Measurements from ENCODE around the gene JMJD1C. TPM values are rescaled to one million over a fixed set of nuclear protein-coding genes. Genes with fewer than 3 reads are reported as not detected.

The JMJD1C gene
- polyA plus RNA-seq, 2 of the 4 experiments (the other 2 are of a cell fraction) = 15.9 to 47.2 TPM

DNA sequence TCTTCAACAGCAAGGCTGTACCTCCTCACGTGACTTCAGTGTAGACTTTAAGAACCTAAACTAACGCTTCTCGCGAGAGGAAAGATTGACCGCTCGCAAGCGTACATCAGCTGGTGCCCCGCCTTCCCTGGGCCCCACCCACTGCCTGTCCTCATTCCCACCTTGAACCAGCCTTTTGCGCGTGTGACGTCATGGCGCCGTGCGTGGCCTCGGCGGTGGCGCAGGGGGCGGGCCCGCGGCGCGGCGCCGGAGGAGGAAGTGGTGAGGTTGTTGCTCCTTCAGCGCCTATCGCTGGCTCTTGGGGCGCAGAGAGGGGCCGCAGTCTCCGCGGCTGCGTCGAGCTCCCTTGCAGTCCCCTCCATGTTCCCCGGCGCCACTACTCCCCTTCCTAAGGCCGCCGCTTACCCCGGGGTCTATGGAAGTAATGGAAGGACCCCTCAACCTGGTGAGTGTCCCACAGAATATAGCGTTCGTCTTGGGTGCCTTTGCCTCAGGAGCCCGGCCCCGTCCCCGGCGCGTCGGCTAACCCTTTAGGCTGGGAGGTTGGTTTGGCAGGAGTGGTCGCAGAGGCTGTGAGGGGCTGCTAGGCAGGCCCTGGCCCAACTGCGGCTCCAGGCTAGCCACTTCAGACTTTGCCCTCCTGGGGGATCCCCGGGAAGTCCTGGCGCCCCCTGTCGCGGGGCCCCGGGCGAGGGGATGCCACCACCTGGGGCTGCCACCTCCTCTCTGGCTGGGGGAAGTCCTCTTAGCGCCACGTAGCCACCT, 332.5 kb downstream of the JMJD1C start, which contains the start of gene NRBF2:
Gene NRBF2, plus strand, starts transcription at position 273 of the 765 bp plus-strand sequence. Its CDS starts 143 bp downstream, at position 416.
- ChIA-PET CTCF (interaction anchor here (0.6 to 2.0 kb wide), 9 partner anchors 10 to 696 kb away, joined by 3 to 9 read pairs (median 4); no protein-coding TSS in a partner anchor), POLR2A (interaction anchor here (0.6 to 1.4 kb wide), 12 partner anchors 9 to 700 kb away, joined by 3 to 11 read pairs (median 3); no protein-coding TSS in a partner anchor)
- TF ChIP-seq SMC3 (IDR thresholded peaks at IDR 0.05) (peak; percentile 18; the same call in 1 of the 3 replicates), ZC3H11A (IDR thresholded peaks at IDR 0.05) (no peak), NFE2L2 (conservative IDR thresholded peaks at IDR 0.05; ENCODE audit: low read length) (no peak), BCL3 (IDR thresholded peaks at IDR 0.05) (peak; percentile 93), HOXB13 (CRISPR knock-in tag; IDR thresholded peaks at IDR 0.05; ENCODE audit: low read depth) (no peak), KDM1A (IDR thresholded peaks at IDR 0.05; ENCODE audit: low read depth) (no peak), HDAC2 (IDR thresholded peaks at IDR 0.05) (no peak), EHF (CRISPR knock-in tag; IDR thresholded peaks at IDR 0.05) (no peak), TFCP2L1 (CRISPR knock-in tag; IDR thresholded peaks at IDR 0.05) (no peak), CHD2 (IDR thresholded peaks at IDR 0.05; ENCODE audit: low read length, partially characterized antibody) (peak; percentile 97), NPAS2 (CRISPR knock-in tag; IDR thresholded peaks at IDR 0.05; ENCODE audit: borderline replicate concordance) (no peak), POLR2AphosphoS2 (conservative IDR thresholded peaks at IDR 0.05; ENCODE audit: low read length) (no peak), ZSCAN20 (CRISPR knock-in tag; IDR thresholded peaks at IDR 0.05) (no peak), RCOR1 (IDR thresholded peaks at IDR 0.05; ENCODE audit: low read depth, low read length) (no peak), TP53 (CRISPR knock-in tag; IDR thresholded peaks at IDR 0.05) (no peak), ZFP36 (IDR thresholded peaks at IDR 0.05; ENCODE audit: borderline replicate concordance, partially characterized antibody) (no peak), JUNB (IDR thresholded peaks at IDR 0.05) (no peak), PHF8 (IDR thresholded peaks at IDR 0.05; ENCODE audit: borderline replicate concordance, low read depth) (peak; percentile 95), FOSL2 (IDR thresholded peaks at IDR 0.05) (no peak), FOSL2 (CRISPR knock-in tag; IDR thresholded peaks at IDR 0.05) (peak; percentile 47; the same call in 1 of the 2 replicates), KDM5A (IDR thresholded peaks at IDR 0.05) (0 out of 2 replicates have a peak, but pooled peaks have one; percentile 29), MYC (IDR thresholded peaks at IDR 0.05; ENCODE audit: borderline replicate concordance, low read length) (peak; percentile 48; the same call in 1 of the 2 replicates), BHLHE40 (IDR thresholded peaks at IDR 0.05; ENCODE audit: low read depth, low read length) (peak; percentile 59; the same call in 1 of the 2 replicates), RARB (CRISPR knock-in tag; IDR thresholded peaks at IDR 0.05) (no peak), RAD21 (conservative IDR thresholded peaks at IDR 0.05 in 1 of 2, IDR thresholded peaks at IDR 0.05 in 1 of 2) (no peak), SREBF2 (IDR thresholded peaks at IDR 0.05) (no peak), FOSB (CRISPR knock-in tag; IDR thresholded peaks at IDR 0.05) (no peak), CTCF (IDR thresholded peaks at IDR 0.05) (peak; percentile 30), POLR2A (IDR thresholded peaks at IDR 0.05; ENCODE audit: low read length) (peak; percentile 96), CBX8 (IDR thresholded peaks at IDR 0.05) (no peak; the same call in 1 of the 2 replicates), ELK1 (IDR thresholded peaks at IDR 0.05; ENCODE audit: low read depth, low read length) (no peak)
- TF ChIP-seq, protein P1, sequence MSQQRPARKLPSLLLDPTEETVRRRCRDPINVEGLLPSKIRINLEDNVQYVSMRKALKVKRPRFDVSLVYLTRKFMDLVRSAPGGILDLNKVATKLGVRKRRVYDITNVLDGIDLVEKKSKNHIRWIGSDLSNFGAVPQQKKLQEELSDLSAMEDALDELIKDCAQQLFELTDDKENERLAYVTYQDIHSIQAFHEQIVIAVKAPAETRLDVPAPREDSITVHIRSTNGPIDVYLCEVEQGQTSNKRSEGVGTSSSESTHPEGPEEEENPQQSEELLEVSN (IDR thresholded peaks at IDR 0.05; ENCODE audit: borderline replicate concordance, low read depth) = peak; percentile 80; the same call in 1 of the 2 replicates
- TF ChIP-seq, protein P2, sequence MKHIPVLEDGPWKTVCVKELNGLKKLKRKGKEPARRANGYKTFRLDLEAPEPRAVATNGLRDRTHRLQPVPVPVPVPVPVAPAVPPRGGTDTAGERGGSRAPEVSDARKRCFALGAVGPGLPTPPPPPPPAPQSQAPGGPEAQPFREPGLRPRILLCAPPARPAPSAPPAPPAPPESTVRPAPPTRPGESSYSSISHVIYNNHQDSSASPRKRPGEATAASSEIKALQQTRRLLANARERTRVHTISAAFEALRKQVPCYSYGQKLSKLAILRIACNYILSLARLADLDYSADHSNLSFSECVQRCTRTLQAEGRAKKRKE (CRISPR knock-in tag; IDR thresholded peaks at IDR 0.05; ENCODE audit: low read depth) = no peak
- TF ChIP-seq, protein P3, sequence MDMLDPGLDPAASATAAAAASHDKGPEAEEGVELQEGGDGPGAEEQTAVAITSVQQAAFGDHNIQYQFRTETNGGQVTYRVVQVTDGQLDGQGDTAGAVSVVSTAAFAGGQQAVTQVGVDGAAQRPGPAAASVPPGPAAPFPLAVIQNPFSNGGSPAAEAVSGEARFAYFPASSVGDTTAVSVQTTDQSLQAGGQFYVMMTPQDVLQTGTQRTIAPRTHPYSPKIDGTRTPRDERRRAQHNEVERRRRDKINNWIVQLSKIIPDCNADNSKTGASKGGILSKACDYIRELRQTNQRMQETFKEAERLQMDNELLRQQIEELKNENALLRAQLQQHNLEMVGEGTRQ (IDR thresholded peaks at IDR 0.05) = peak; percentile 96

More for the DNA sequence above, 332.5 kb downstream of the JMJD1C start, which contains the start of gene NRBF2:
- peak within 1 kb of the TSS; percentile 89 to 93 for H3K27ac ChIP-seq
- DNase-seq (ENCODE audit: low read depth in 1 of 2, low spot score in 1 of 2) = peak; percentile 87 to 99
- H3K4me2 ChIP-seq = peak within 1 kb of the TSS; percentile 92
- ATAC-seq = peak; percentile 98 to 99
- H3K4me3 ChIP-seq = peak within 1 kb of the TSS; percentile 82
- H3K9me3 ChIP-seq = peaks cover 9% of the 10 kb centered on the region
- peaks cover 9% of the 10 kb centered on the region; the same call in 2 of the 3 replicates for H3K4me1 ChIP-seq
- FAIRE-seq = no peak
- 3% methylated on average over 22 of the region's 55 CpGs for WGBS (ENCODE audit: missing lambda C conversion rate)
